K562 (cell line): ENCODE measurements around the gene SCG2. TPM values are rescaled to one million over a fixed set of nuclear protein-coding genes. Genes with fewer than 3 reads are reported as not detected.
"Not testable (repeated sequence)": the region's sequence is repeated elsewhere in the genome, so short reads cannot be mapped to it uniquely, and the experiment has no call there.

Source experiments
- ATAC-seq: fragments of 200-7000 bp; cut with Tn5 transposase; 3 replicates; pipeline ENCODE4 v1.9.1; 2020; ENCODE audit warnings: moderate library complexity
- BruUV-seq: library from RNA; stranded (reverse); fragments of 400-500 nt; replicated peaks from 2 replicates; lab custom pipeline; 2021; lab: Mats Ljungman, UMichigan
- CTCF ChIA-PET: fragments of 300-600 bp; formaldehyde crosslinking; extraction: SDS; loops from one replicate; lab custom pipeline; 2021; ENCODE audit warnings: low intra/inter-chr PET ratio; lab: Yijun Ruan, JAX
- POLR2A ChIA-PET: fragments of 300-600, 350-650 bp; sonication (Branson Sonifier 250); formaldehyde crosslinking; extraction: SDS; loops from one replicate; lab custom pipeline; 2021; ENCODE audit warnings: antibody characterized with exemption, inconsistent platforms; lab: Yijun Ruan, JAX
- DNase-seq, 4 experiments: peaks; one replicate each; pipeline versions ENCODE4 v3.0.0 to v3.0.0-alpha.2; 2011 to 2018; ENCODE audit warnings: low spot score in 3 of 4, mixed read lengths in 3 of 4; ENCODE audit errors: extremely low read depth in 1 of 4
- FAIRE-seq: peaks from 2 replicates; lab custom pipeline; 2011; peaks lifted over from hg19 to GRCh38; lab: Jason Lieb, UNC
- H2AFZ ChIP-seq: 2 replicates; pipeline ENCODE4 v1.6.0; 2011; ENCODE audit warnings: low read depth, low read length, control low read depth, inconsistent platforms
- H3K27ac ChIP-seq: fragments of 200-600 bp; 3 replicates; pipeline ENCODE4 v1.8.0; 2011; ENCODE audit warnings: low read depth, mild to moderate bottlenecking, control low read depth, inconsistent platforms, low read length, moderate library complexity, mixed read lengths; ENCODE audit errors: extremely low read depth
- H3K27me3 ChIP-seq, 2 experiments: fragments of 300-600 bp in 1 of 2; 2 replicates in 1 of 2; 3 replicates in 1 of 2; pipeline versions ENCODE4 v1.6.0 to v1.8.0; 2011; ENCODE audit warnings: inconsistent platforms in 2 of 2, low read length in 2 of 2, mild to moderate bottlenecking in 1 of 2, mixed read lengths in 1 of 2, moderate library complexity in 1 of 2; ENCODE audit not compliant: control insufficient read depth in 2 of 2, insufficient read depth in 2 of 2
- H3K36me3 ChIP-seq: fragments of 300-600 bp; 3 replicates; pipeline ENCODE4 v1.8.0; 2011; ENCODE audit warnings: mild to moderate bottlenecking, low read length, inconsistent platforms; ENCODE audit not compliant: control insufficient read depth, insufficient read depth
- H3K4me1 ChIP-seq, 2 experiments: fragments of 200-600 bp in 1 of 2; replicated peaks in 1 of 2; 2 replicates in 1 of 2; 3 replicates in 1 of 2; pipeline versions ENCODE4 v1.5.1 to v1.8.0; 2011; ENCODE audit warnings: inconsistent platforms in 2 of 2, low read length in 2 of 2, mild to moderate bottlenecking in 1 of 2, mixed read lengths in 1 of 2, moderate library complexity in 1 of 2; ENCODE audit not compliant: control insufficient read depth in 2 of 2, insufficient read depth in 2 of 2
- H3K4me2 ChIP-seq: 2 replicates; pipeline ENCODE4 v1.6.1; 2011; ENCODE audit warnings: low read length, control low read depth, inconsistent platforms, mixed read lengths; ENCODE audit not compliant: insufficient read depth
- H3K4me3 ChIP-seq: fragments of 200-600 bp; sonication (generic), shearing (Covaris generic); 2 replicates; pipeline ENCODE4 v1.5.1; 2016; ENCODE audit warnings: control low read depth, inconsistent platforms
- H3K79me2 ChIP-seq: fragments of 200-600 bp; 3 replicates; pipeline ENCODE4 v1.8.0; 2011; ENCODE audit warnings: low read length, inconsistent platforms; ENCODE audit not compliant: control insufficient read depth, insufficient read depth
- H3K9ac ChIP-seq, 2 experiments: 2 replicates each; pipeline versions ENCODE4 v1.6.0 to v1.6.1; 2011; ENCODE audit warnings: low read depth in 2 of 2, low read length in 2 of 2, control low read depth in 1 of 2, inconsistent platforms in 1 of 2, mild to moderate bottlenecking in 1 of 2, mixed read lengths in 1 of 2; ENCODE audit not compliant: insufficient read depth in 1 of 2
- H3K9me1 ChIP-seq: one replicate; pipeline ENCODE4 v1.6.0; 2011; ENCODE audit warnings: inconsistent platforms, mild to moderate bottlenecking, low read length, moderate library complexity; ENCODE audit not compliant: control insufficient read depth, insufficient read depth
- H3K9me3 ChIP-seq: replicated peaks from 2 replicates; pipeline ENCODE4 v1.5.1; 2011; ENCODE audit warnings: low read depth, low read length, inconsistent platforms; ENCODE audit not compliant: control insufficient read depth, insufficient read depth
- H4K20me1 ChIP-seq: replicated peaks from 2 replicates; pipeline ENCODE4 v1.6.1; 2011; ENCODE audit warnings: low read length, inconsistent platforms, mixed read lengths; ENCODE audit not compliant: control insufficient read depth, insufficient read depth
- MAZ ChIP-seq, 2 experiments: fragments of 450-650 bp in 1 of 2; sonication (generic) in 1 of 2; formaldehyde crosslinking; IDR thresholded peaks in 1 of 2; conservative IDR thresholded peaks in 1 of 2; 2 replicates each; pipeline versions ENCODE4 v1.4.0 to v1.5.0; 2020; ENCODE audit warnings: mild to moderate bottlenecking in 1 of 2, missing genetic modification reagents in 1 of 2
- NFIC ChIP-seq: fragments of 450-650 bp; IDR thresholded peaks from 2 replicates; pipeline ENCODE4 v1.6.1; 2017; ENCODE audit warnings: mild to moderate bottlenecking, inconsistent platforms
- SPI1 ChIP-seq: IDR thresholded peaks from 2 replicates; pipeline ENCODE4 v1.6.1; 2011; ENCODE audit warnings: low read depth, low read length, control low read depth, borderline replicate concordance
- TBP ChIP-seq: optimal IDR thresholded peaks from 2 replicates; pipeline ENCODE3; 2011; ENCODE audit warnings: low read depth, low read length, improper control_type of control experiment
- UBTF ChIP-seq, 2 experiments: IDR thresholded peaks; 2 replicates each; pipeline ENCODE4 v1.6.1; 2012; ENCODE audit warnings: improper control_type of control experiment in 2 of 2, low read depth in 2 of 2, low read length in 2 of 2, borderline replicate concordance in 1 of 2
- WGBS: fragments of 100-300 bp; shearing (Covaris generic); methylation state at CpG from one replicate; pipeline ENCODE4 v1.1.6; 2016; ENCODE audit warnings: low coverage, mixed read lengths; ENCODE audit not compliant: insufficient coverage; ENCODE audit errors: missing lambda C conversion rate; 5-methylcytosine and 5-hydroxymethylcytosine counted together
- in situ Hi-C: fragments of 300-500 bp; cut with MboI; formaldehyde crosslinking; loops from 4 replicates; pipeline ENCODE4 v1.15.0; 2018; ENCODE audit warnings: inconsistent platforms, mixed read lengths
- intact Hi-C: fragments of 100-400 bp; cut with micrococcal nuclease; formaldehyde crosslinking; loops from 2 replicates; pipeline ENCODE4 v1.14.2; 2022
- polyA plus RNA-seq, 8 experiments: library from polyadenylated mRNA; depleted of rRNA in 4 of 8; stranded (reverse) in 5 of 8; unstranded in 3 of 8; fragments of >200 nt; fragmentation: Nextera tagmentation in 2 of 8; fragmentation: Illumina TruSeq in 1 of 8; extraction: Ambion mirVana in 2 of 8; extraction: Trizol in 1 of 8; gene quantifications; 2 replicates each; pipeline versions ENCODE4 v1.2.1 to v1.2.3, GENCODE V29; 2011 to 2014; ENCODE audit warnings: inconsistent platforms in 1 of 8, missing spikeins in 1 of 8
- total RNA-seq, 7 experiments: library from RNA; depleted of rRNA in 6 of 7; stranded (reverse); fragments of >200 nt in 6 of 7; fragmentation: Illumina TruSeq in 2 of 7; extraction: Trizol in 2 of 7; gene quantifications; 2 replicates each; pipeline versions ENCODE4 v1.2.1 to v1.2.3, GENCODE V29; 2011 to 2021; ENCODE audit warnings: low replicate concordance in 1 of 7
- TF ChIP-seq, protein P1 (sequence below): fragments of 450-650 bp; IDR thresholded peaks from 2 replicates; pipeline ENCODE4 v1.7.0; 2016; ENCODE audit warnings: borderline replicate concordance

SCG2 gene
- total and polyA plus RNA-seq, 9 of the 15 experiments (the other 6 are each of a cell fraction or from before 2014, with no cell fraction given) = 0.07 to 1.6 (median 1.1) TPM

DNA sequence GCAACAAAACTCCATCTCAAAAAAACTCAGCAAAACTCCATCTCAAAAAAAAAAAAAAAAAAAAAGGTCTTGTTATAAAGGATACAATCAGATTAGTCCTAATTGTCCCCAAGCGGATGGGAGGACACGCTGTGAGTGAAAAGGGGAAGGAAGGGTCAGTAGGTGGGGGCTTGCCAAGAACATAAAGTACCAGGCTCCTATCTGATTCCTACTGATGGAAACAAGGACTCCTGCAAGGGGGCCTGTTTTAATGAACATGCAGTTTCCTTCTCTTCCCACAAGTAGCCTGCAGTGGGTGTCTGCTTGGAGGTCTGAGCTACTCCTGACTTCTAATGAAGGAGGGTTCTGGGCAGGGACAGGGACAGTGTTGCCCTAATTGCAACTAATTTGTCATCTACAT lies 7.9 kb downstream of the SCG2 start (continued):
- TF ChIP-seq MAZ (CRISPR knock-in tag; conservative IDR thresholded peaks at IDR 0.05 in 1 of 2, IDR thresholded peaks at IDR 0.05 in 1 of 2) (no peak), SPI1 (no peak)

- H2AFZ ChIP-seq, H3K9me3 ChIP-seq, ATAC-seq, H3K27me3 ChIP-seq, H3K4me3 ChIP-seq, POLR2A ChIA-PET, H3K9ac ChIP-seq, intact Hi-C loops, FAIRE-seq, H3K4me2 ChIP-seq, H3K79me2 ChIP-seq, DNase-seq, BruUV-seq, H4K20me1 ChIP-seq, H3K36me3 ChIP-seq, H3K4me1 ChIP-seq, H3K27ac ChIP-seq, in situ Hi-C loops, H3K9me1 ChIP-seq, CTCF ChIA-PET: not testable (repeated sequence)
- TF ChIP-seq NFIC = peak; percentile 31; the same call in 1 of the 2 replicates
- no CpG with 5 or more reads among the region's 1 CpG for WGBS
Measured at GRCh38 chr2:223592689-223593088, 9.5 kb downstream of the SCG2 start.

GRCh38 chr2:223591596-223591995 lies 10.6 kb downstream of the SCG2 start:
- no peak overlapping the region for H2AFZ ChIP-seq
- no peak for DNase-seq
- H3K36me3 ChIP-seq = no peaks in the 10 kb centered on the region
- no peak for FAIRE-seq
- H3K4me1 ChIP-seq = no peaks in the 10 kb centered on the region
- no peaks in the 10 kb centered on the region for H3K27me3 ChIP-seq
- in situ Hi-C loops (no loop called here), intact Hi-C loops (no loop called here)
- no peak overlapping the region for H3K27ac ChIP-seq
- no peaks in the 10 kb centered on the region for H3K79me2 ChIP-seq
- BruUV-seq = no TSS peak
- no peaks in the 10 kb centered on the region for H3K9me1 ChIP-seq
- no peaks in the 10 kb centered on the region for H3K9me3 ChIP-seq
- H4K20me1 ChIP-seq = no peaks in the 10 kb centered on the region
- CTCF ChIA-PET = no interaction called here
- H3K4me3 ChIP-seq = no peak overlapping the region
- TF ChIP-seq TBP (no peak), UBTF (IDR thresholded peaks at IDR 0.05; ENCODE audit: borderline replicate concordance in 1 of 2, low read depth in 2 of 2, low read length in 2 of 2) (no peak)
- TF ChIP-seq, protein P1, sequence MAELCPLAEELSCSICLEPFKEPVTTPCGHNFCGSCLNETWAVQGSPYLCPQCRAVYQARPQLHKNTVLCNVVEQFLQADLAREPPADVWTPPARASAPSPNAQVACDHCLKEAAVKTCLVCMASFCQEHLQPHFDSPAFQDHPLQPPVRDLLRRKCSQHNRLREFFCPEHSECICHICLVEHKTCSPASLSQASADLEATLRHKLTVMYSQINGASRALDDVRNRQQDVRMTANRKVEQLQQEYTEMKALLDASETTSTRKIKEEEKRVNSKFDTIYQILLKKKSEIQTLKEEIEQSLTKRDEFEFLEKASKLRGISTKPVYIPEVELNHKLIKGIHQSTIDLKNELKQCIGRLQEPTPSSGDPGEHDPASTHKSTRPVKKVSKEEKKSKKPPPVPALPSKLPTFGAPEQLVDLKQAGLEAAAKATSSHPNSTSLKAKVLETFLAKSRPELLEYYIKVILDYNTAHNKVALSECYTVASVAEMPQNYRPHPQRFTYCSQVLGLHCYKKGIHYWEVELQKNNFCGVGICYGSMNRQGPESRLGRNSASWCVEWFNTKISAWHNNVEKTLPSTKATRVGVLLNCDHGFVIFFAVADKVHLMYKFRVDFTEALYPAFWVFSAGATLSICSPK = no peak
- POLR2A ChIA-PET = no interaction called here
- ATAC-seq = no peak
- WGBS = 0% methylated on average over 1 of the region's 1 CpG
- no peak overlapping the region for H3K4me2 ChIP-seq
- H3K9ac ChIP-seq = no peak overlapping the region
